Measurements from ENCODE around the gene CDC25C. TPM values are rescaled to one million over a fixed set of nuclear protein-coding genes. Genes with fewer than 3 reads are reported as not detected.

CDC25C gene
- polyA plus RNA-seq, 2 of the 4 experiments (the other 2 are of a cell fraction), result 12.6 to 19.3 TPM

DNA sequence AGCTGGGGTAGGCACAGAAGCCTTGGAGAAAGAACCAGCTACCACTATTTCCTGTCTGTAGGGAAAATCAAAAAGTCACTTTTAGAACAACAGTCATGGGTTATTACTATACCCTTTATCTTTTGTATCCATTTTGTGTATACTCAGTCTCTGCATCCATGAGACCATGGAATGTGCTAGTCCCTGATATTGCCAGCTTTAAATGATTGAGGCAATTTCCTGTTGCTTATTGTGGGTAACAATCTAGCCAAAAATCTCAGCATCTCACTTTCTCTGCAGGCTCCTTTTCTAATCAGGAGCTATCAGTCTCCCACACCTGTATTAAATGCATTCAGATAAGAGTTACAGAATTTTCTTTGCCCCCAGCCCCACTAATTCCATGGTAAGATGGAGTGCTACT lies 19.9 kb upstream of the CDC25C start:
- POLR2A ChIA-PET, result interaction anchor here (1.3 to 4.5 kb wide), 2 partner anchors 13 to 138 kb away, joined by 10 to 68 read pairs; partner anchors contain the start of genes CDC23 and FAM53C
- TF ChIP-seq POLR2AphosphoS2 (conservative IDR thresholded peaks at IDR 0.05; ENCODE audit: low read length), result no peak
- no peak for TF ChIP-seq CBX8 (IDR thresholded peaks at IDR 0.05)
- no peak for TF ChIP-seq ZC3H11A (IDR thresholded peaks at IDR 0.05)
- no peak for TF ChIP-seq GATA3 (IDR thresholded peaks at IDR 0.05; ENCODE audit: borderline replicate concordance)
- TF ChIP-seq EP300 (IDR thresholded peaks at IDR 0.05), result no peak
- TF ChIP-seq RCOR1 (IDR thresholded peaks at IDR 0.05; ENCODE audit: low read depth, low read length), result no peak
- no peak for TF ChIP-seq HDAC2 (IDR thresholded peaks at IDR 0.05)
- no peak for TF ChIP-seq FOXS1 (CRISPR knock-in tag; IDR thresholded peaks at IDR 0.05)
- TF ChIP-seq, protein P1, sequence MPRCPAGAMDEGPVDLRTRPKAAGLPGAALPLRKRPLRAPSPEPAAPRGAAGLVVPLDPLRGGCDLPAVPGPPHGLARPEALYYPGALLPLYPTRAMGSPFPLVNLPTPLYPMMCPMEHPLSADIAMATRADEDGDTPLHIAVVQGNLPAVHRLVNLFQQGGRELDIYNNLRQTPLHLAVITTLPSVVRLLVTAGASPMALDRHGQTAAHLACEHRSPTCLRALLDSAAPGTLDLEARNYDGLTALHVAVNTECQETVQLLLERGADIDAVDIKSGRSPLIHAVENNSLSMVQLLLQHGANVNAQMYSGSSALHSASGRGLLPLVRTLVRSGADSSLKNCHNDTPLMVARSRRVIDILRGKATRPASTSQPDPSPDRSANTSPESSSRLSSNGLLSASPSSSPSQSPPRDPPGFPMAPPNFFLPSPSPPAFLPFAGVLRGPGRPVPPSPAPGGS (IDR thresholded peaks at IDR 0.05), result no peak
- TF ChIP-seq EHF (CRISPR knock-in tag; IDR thresholded peaks at IDR 0.05), result no peak
- no peak for TF ChIP-seq RFX5 (IDR thresholded peaks at IDR 0.05)
- TF ChIP-seq USF2 (IDR thresholded peaks at IDR 0.05), result no peak
- no peak for TF ChIP-seq EHMT2 (IDR thresholded peaks at IDR 0.05; ENCODE audit: low read depth)
- Histone ChIP-seq H3K27ac (no peak overlapping the region), H3K4me1 (peaks cover 19% of the 10 kb centered on the region), H3K9me3 (peaks cover 9% of the 10 kb centered on the region; the same call in 2 of the 3 replicates), H3K4me3 (no peak overlapping the region), H3K4me2 (no peak overlapping the region)
- no peak for ATAC-seq
- FAIRE-seq, result no peak
- CTCF ChIA-PET, result interaction anchor here (0.7 to 6.2 kb wide), 35 partner anchors 10 to 263 kb away, joined by 3 to 197 read pairs (median 6); partner anchors contain the start of genes CDC25C, FAM53C and GFRA3
- no peak for DNase-seq (ENCODE audit: low read depth in 1 of 2, low spot score in 1 of 2)

DNA sequence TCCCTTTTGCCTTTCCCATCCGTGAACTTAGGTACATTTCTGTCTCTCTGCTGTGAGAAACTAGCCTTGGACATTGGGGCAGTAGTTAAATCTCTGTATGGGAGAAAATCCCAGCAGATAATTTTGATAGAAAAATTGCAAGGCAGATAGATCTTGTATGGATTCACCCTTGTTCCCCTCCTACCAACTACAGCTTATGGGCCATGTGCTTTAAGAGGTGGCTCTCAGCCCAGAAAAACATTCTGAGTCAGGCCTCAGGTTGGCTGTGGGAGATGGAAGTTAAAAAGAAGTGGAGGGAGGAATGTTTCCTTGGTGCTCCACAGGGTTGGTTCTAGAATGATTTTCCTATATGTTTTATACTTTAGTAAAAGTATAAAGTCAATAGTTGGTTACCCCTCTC lies 19.5 kb upstream of the CDC25C start:
- Histone ChIP-seq H3K27ac (no peak overlapping the region), H3K4me1 (peaks cover 19% of the 10 kb centered on the region), H3K4me2 (no peak overlapping the region), H3K9me3 (peaks cover 9% of the 10 kb centered on the region; the same call in 2 of the 3 replicates), H3K4me3 (no peak overlapping the region)
- TF ChIP-seq TFCP2L1 (CRISPR knock-in tag; IDR thresholded peaks at IDR 0.05) (no peak), ZSCAN20 (CRISPR knock-in tag; IDR thresholded peaks at IDR 0.05) (no peak), POLR2AphosphoS2 (conservative IDR thresholded peaks at IDR 0.05; ENCODE audit: low read length) (no peak), EHMT2 (IDR thresholded peaks at IDR 0.05; ENCODE audit: low read depth) (no peak), KDM1A (IDR thresholded peaks at IDR 0.05; ENCODE audit: low read depth) (no peak), CHD2 (IDR thresholded peaks at IDR 0.05; ENCODE audit: low read length, partially characterized antibody) (no peak), SREBF2 (IDR thresholded peaks at IDR 0.05) (no peak), ESRRA (IDR thresholded peaks at IDR 0.05; ENCODE audit: borderline replicate concordance, low read length) (no peak), FOSB (CRISPR knock-in tag; IDR thresholded peaks at IDR 0.05) (no peak), CEBPB (IDR thresholded peaks at IDR 0.05) (no peak), EHF (CRISPR knock-in tag; IDR thresholded peaks at IDR 0.05) (no peak), RFX5 (IDR thresholded peaks at IDR 0.05) (no peak), KDM5A (IDR thresholded peaks at IDR 0.05) (no peak), FOSL2 (IDR thresholded peaks at IDR 0.05) (no peak), FOSL2 (CRISPR knock-in tag; IDR thresholded peaks at IDR 0.05) (no peak), HOXB5 (CRISPR knock-in tag; IDR thresholded peaks at IDR 0.05) (no peak), GATA3 (IDR thresholded peaks at IDR 0.05; ENCODE audit: borderline replicate concordance) (no peak), NFE2L2 (conservative IDR thresholded peaks at IDR 0.05; ENCODE audit: low read length) (no peak)
- TF ChIP-seq, protein P1 (IDR thresholded peaks at IDR 0.05), result no peak
- TF ChIP-seq, protein P2, sequence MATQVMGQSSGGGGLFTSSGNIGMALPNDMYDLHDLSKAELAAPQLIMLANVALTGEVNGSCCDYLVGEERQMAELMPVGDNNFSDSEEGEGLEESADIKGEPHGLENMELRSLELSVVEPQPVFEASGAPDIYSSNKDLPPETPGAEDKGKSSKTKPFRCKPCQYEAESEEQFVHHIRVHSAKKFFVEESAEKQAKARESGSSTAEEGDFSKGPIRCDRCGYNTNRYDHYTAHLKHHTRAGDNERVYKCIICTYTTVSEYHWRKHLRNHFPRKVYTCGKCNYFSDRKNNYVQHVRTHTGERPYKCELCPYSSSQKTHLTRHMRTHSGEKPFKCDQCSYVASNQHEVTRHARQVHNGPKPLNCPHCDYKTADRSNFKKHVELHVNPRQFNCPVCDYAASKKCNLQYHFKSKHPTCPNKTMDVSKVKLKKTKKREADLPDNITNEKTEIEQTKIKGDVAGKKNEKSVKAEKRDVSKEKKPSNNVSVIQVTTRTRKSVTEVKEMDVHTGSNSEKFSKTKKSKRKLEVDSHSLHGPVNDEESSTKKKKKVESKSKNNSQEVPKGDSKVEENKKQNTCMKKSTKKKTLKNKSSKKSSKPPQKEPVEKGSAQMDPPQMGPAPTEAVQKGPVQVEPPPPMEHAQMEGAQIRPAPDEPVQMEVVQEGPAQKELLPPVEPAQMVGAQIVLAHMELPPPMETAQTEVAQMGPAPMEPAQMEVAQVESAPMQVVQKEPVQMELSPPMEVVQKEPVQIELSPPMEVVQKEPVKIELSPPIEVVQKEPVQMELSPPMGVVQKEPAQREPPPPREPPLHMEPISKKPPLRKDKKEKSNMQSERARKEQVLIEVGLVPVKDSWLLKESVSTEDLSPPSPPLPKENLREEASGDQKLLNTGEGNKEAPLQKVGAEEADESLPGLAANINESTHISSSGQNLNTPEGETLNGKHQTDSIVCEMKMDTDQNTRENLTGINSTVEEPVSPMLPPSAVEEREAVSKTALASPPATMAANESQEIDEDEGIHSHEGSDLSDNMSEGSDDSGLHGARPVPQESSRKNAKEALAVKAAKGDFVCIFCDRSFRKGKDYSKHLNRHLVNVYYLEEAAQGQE (IDR thresholded peaks at IDR 0.05), result no peak
- TF ChIP-seq, protein P3, sequence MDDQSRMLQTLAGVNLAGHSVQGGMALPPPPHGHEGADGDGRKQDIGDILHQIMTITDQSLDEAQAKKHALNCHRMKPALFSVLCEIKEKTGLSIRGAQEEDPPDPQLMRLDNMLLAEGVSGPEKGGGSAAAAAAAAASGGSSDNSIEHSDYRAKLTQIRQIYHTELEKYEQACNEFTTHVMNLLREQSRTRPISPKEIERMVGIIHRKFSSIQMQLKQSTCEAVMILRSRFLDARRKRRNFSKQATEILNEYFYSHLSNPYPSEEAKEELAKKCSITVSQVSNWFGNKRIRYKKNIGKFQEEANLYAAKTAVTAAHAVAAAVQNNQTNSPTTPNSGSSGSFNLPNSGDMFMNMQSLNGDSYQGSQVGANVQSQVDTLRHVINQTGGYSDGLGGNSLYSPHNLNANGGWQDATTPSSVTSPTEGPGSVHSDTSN (IDR thresholded peaks at IDR 0.05), result no peak
- ATAC-seq (no peak), FAIRE-seq (no peak), DNase-seq (ENCODE audit: low read depth in 1 of 2, low spot score in 1 of 2) (no peak)
- ChIA-PET CTCF (interaction anchor here (1.3 to 6.2 kb wide), 12 partner anchors 14 to 141 kb away, joined by 3 to 197 read pairs (median 8); partner anchors contain the start of genes CDC25C and FAM53C), POLR2A (interaction anchor here (5.1 kb wide), 1 partner anchor 12 kb away, joined by 36 read pairs; the partner anchor contains the start of gene FAM53C)
- 93% methylated on average over 1 of the region's 1 CpG for WGBS (ENCODE audit: missing lambda C conversion rate)

Data from A549 (cell line).